NT2/D1 (cell line): ENCODE data around the gene SULT1C3.

Experiments used
- YY1 ChIP-seq: IDR thresholded peaks from 2 replicates; pipeline ENCODE4 v1.6.1; 2011; ENCODE audit not compliant: insufficient read length, insufficient read depth
- ZNF274 ChIP-seq: IDR thresholded peaks from 2 replicates; pipeline ENCODE4 v1.6.1; 2011; ENCODE audit warnings: mild to moderate bottlenecking, low read depth, low read length

DNA sequence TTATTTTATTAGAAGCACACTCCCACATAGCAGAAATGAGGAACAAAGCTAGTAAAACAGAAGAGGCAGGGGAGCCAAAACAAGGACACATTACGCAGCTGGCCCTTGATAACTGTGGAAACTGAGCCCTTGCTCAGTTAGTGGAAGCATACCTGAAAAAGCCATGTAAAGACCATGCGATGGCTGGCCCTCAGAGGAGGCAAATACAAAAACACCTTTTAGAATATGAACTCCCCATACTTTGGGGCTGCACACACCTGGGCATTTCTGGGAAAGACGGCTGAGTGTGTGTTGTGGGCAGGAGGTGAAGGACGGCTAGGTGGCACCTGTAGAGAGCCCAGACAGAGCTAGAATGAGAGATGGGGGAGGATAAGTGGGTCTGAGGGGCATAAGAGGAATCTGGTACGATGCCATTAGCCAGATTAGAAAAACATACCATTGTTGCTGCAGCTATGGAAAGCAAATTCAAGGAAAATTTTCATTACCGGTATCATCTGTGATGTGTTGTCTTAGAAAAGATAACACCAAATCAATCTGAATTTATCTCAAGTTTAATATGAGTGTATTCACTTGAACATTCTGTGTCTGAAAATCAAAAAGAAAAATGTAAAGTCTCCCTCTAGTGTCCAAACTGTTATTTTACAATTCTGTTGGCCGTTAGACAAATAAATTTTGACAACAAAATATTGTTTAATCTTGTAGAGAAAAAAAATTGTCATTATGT is 45.2 kb upstream of the SULT1C3 start:
- TF ChIP-seq YY1 (no peak), ZNF274 (no peak)
